Measurements from ENCODE around the gene POU2AF3.

The POU2AF3 gene

GRCh38 chr11:111297696-111298095 is 650 bp upstream of the POU2AF3 start:
- H3K9ac ChIP-seq, result no peak overlapping the region
- H3K4me3 ChIP-seq, result no peak overlapping the region
- no peak for TF ChIP-seq Cebpa-rat (IDR thresholded peaks at IDR 0.05)
- peaks cover 0 to 13% (median 9%) of the 10 kb centered on the region in 11 experiments; a peak in 13 of 22 replicates for H3K9me3 ChIP-seq (replicated peaks in 1 of 11)
- H4K20me1 ChIP-seq, result peaks cover 0 to 6% (median 0%) of the 10 kb centered on the region in 11 experiments; a peak in 1 of 22 replicates
- no peak overlapping the region for H3K4me2 ChIP-seq
- peaks cover 0 to 5% (median 0%) of the 10 kb centered on the region in 10 experiments; a peak in 3 of 20 replicates for H3K4me1 ChIP-seq
- H3K36me3 ChIP-seq, result no peaks in the 10 kb centered on the region
- no peak overlapping the region for H3K27ac ChIP-seq
- peaks cover 39 to 65% (median 56%) of the 10 kb centered on the region in 11 experiments for H3K27me3 ChIP-seq

- Histone ChIP-seq H3K27ac (no peak overlapping the region), H3K4me1 (peaks cover 0 to 5% (median 0%) of the 10 kb centered on the region in 10 experiments; a peak in 1 of 20 replicates), H3K27me3 (peaks cover 39 to 65% (median 56%) of the 10 kb centered on the region in 11 experiments), H3K4me2 (peak overlapping the region; percentile 65 to 87 (median 84)), H3K36me3 (no peaks in the 10 kb centered on the region), H3K9me3 (replicated peaks in 1 of 11) (peaks cover 0 to 13% (median 9%) of the 10 kb centered on the region in 11 experiments; a peak in 13 of 22 replicates), H3K9ac (peak overlapping the region in 10 of 11 experiments; percentile 26 to 62 (median 48); a peak in 12 of 22 replicates), H3K4me3 (peak overlapping the region; percentile 52 to 69 (median 58)), H4K20me1 (peaks cover 0 to 6% (median 0%) of the 10 kb centered on the region in 11 experiments; a peak in 1 of 22 replicates)
- no peak for TF ChIP-seq Cebpa-rat (IDR thresholded peaks at IDR 0.05)
Measured at GRCh38 chr11:111299101-111300026, 1.0 kb downstream of the POU2AF3 start.

GRCh38 chr11:111300569-111300968 is 2.2 kb downstream of the POU2AF3 start:
- H4K20me1 ChIP-seq, result peaks cover 0 to 6% (median 0%) of the 10 kb centered on the region in 11 experiments; a peak in 1 of 22 replicates
- H3K27me3 ChIP-seq, result peaks cover 39 to 65% (median 56%) of the 10 kb centered on the region in 11 experiments
- no peaks in the 10 kb centered on the region for H3K36me3 ChIP-seq
- no peak overlapping the region for H3K9ac ChIP-seq
- H3K9me3 ChIP-seq (replicated peaks in 1 of 11), result peaks cover 0 to 13% (median 9%) of the 10 kb centered on the region in 11 experiments; a peak in 13 of 22 replicates
- no peak overlapping the region for H3K27ac ChIP-seq
- H3K4me3 ChIP-seq, result no peak overlapping the region
- H3K4me1 ChIP-seq, result peaks cover 0 to 5% (median 0%) of the 10 kb centered on the region in 10 experiments; a peak in 1 of 20 replicates
- no peak overlapping the region for H3K4me2 ChIP-seq
- no peak for TF ChIP-seq Cebpa-rat (IDR thresholded peaks at IDR 0.05)

- peaks cover 0 to 13% (median 9%) of the 10 kb centered on the region in 11 experiments; a peak in 13 of 22 replicates for H3K9me3 ChIP-seq (replicated peaks in 1 of 11)
- H4K20me1 ChIP-seq, result peaks cover 0 to 6% (median 0%) of the 10 kb centered on the region in 11 experiments; a peak in 1 of 22 replicates
- peaks cover 0 to 5% (median 0%) of the 10 kb centered on the region in 10 experiments; a peak in 1 of 20 replicates for H3K4me1 ChIP-seq
- no peak overlapping the region for H3K4me2 ChIP-seq
- H3K27ac ChIP-seq, result no peak overlapping the region
- H3K4me3 ChIP-seq, result no peak overlapping the region
- no peak overlapping the region for H3K9ac ChIP-seq
- no peaks in the 10 kb centered on the region for H3K36me3 ChIP-seq
- peaks cover 39 to 60% (median 56%) of the 10 kb centered on the region in 11 experiments for H3K27me3 ChIP-seq
- no peak for TF ChIP-seq Cebpa-rat (IDR thresholded peaks at IDR 0.05)
Measured at GRCh38 chr11:111301004-111301841, 2.9 kb downstream of the POU2AF3 start.

GRCh38 chr11:111301842-111302118 is 3.4 kb downstream of the POU2AF3 start:
- Histone ChIP-seq H3K9me3 (replicated peaks in 1 of 11) (peaks cover 0 to 13% (median 9%) of the 10 kb centered on the region in 11 experiments; a peak in 13 of 22 replicates), H4K20me1 (peaks cover 0 to 6% (median 0%) of the 10 kb centered on the region in 11 experiments; a peak in 1 of 22 replicates), H3K4me3 (no peak overlapping the region), H3K27me3 (peaks cover 39 to 57% (median 53%) of the 10 kb centered on the region in 11 experiments), H3K4me2 (no peak overlapping the region), H3K9ac (no peak overlapping the region), H3K4me1 (peaks cover 0 to 5% (median 0%) of the 10 kb centered on the region in 10 experiments; a peak in 1 of 20 replicates), H3K27ac (no peak overlapping the region), H3K36me3 (no peaks in the 10 kb centered on the region)
- TF ChIP-seq Cebpa-rat (IDR thresholded peaks at IDR 0.05), result no peak

GRCh38 chr11:111302298-111302697 is 4.0 kb downstream of the POU2AF3 start:
- TF ChIP-seq Cebpa-rat (IDR thresholded peaks at IDR 0.05), result no peak
- Histone ChIP-seq H3K9me3 (replicated peaks in 1 of 11) (peaks cover 0 to 13% (median 9%) of the 10 kb centered on the region in 11 experiments; a peak in 13 of 22 replicates), H3K27ac (no peak overlapping the region), H3K4me3 (no peak overlapping the region), H3K4me2 (no peak overlapping the region), H3K36me3 (no peaks in the 10 kb centered on the region), H3K27me3 (peaks cover 36 to 52% (median 48%) of the 10 kb centered on the region in 11 experiments), H3K4me1 (peaks cover 0 to 5% (median 0%) of the 10 kb centered on the region in 10 experiments; a peak in 1 of 20 replicates), H4K20me1 (peaks cover 0 to 6% (median 0%) of the 10 kb centered on the region in 11 experiments; a peak in 1 of 22 replicates), H3K9ac (no peak overlapping the region)

GRCh38 chr11:111303461-111303860 is 5.1 kb downstream of the POU2AF3 start:
- H3K4me3 ChIP-seq, result no peak overlapping the region
- H3K9ac ChIP-seq, result no peak overlapping the region
- H3K27ac ChIP-seq, result no peak overlapping the region
- H3K36me3 ChIP-seq, result no peaks in the 10 kb centered on the region
- TF ChIP-seq Cebpa-rat (IDR thresholded peaks at IDR 0.05), result no peak
- H3K4me2 ChIP-seq, result no peak overlapping the region
- H3K9me3 ChIP-seq (replicated peaks in 1 of 11), result peaks cover 0 to 12% (median 9%) of the 10 kb centered on the region in 11 experiments; a peak in 13 of 22 replicates
- peaks cover 26 to 41% (median 36%) of the 10 kb centered on the region in 11 experiments for H3K27me3 ChIP-seq
- peaks cover 0 to 5% (median 0%) of the 10 kb centered on the region in 10 experiments; a peak in 1 of 20 replicates for H3K4me1 ChIP-seq
- peaks cover 0 to 6% (median 0%) of the 10 kb centered on the region in 11 experiments; a peak in 1 of 22 replicates for H4K20me1 ChIP-seq

GRCh38 chr11:111305162-111305802 is 6.9 kb downstream of the POU2AF3 start:
- no peak for TF ChIP-seq Cebpa-rat (IDR thresholded peaks at IDR 0.05)
- Histone ChIP-seq H3K9me3 (replicated peaks in 1 of 11) (no peaks in the 10 kb centered on the region), H3K27ac (no peak overlapping the region)

More at GRCh38 chr11:111305162-111305802, 6.9 kb downstream of the POU2AF3 start:
- H3K9ac ChIP-seq, result no peak overlapping the region
- H3K27me3 ChIP-seq, result peaks cover 8 to 22% (median 18%) of the 10 kb centered on the region in 11 experiments
- H3K4me1 ChIP-seq, result peaks cover 0 to 7% (median 6%) of the 10 kb centered on the region in 10 experiments; a peak in 15 of 20 replicates
- 0 out of 22 replicates have a peak, but pooled peaks cover 0 to 2% (median 0%) of the 10 kb centered on the region in 11 experiments for H4K20me1 ChIP-seq
- H3K4me3 ChIP-seq, result no peak overlapping the region
- H3K4me2 ChIP-seq, result no peak overlapping the region
- H3K36me3 ChIP-seq, result no peaks in the 10 kb centered on the region
